ENCODE data around the gene PNCK. TPM values are rescaled to one million over a fixed set of nuclear protein-coding genes. Genes with fewer than 3 reads are reported as not detected.

The PNCK gene
- total and polyA plus RNA-seq, 2 of the 13 experiments (the other 11 are each of a cell fraction or from before 2014, with no cell fraction given), result 33.1 TPM; not detected in 1

GRCh38 chrX:153646620-153647373, 26.8 kb downstream of the PNCK start, which contains the start of gene DUSP9 (continued):
- TF ChIP-seq PBX3 (CRISPR knock-in tag; IDR thresholded peaks at IDR 0.05; ENCODE audit: borderline replicate concordance) (no peak), ZFX (CRISPR knock-in tag; IDR thresholded peaks at IDR 0.05; ENCODE audit: low read depth) (no peak), GTF2F1 (IDR thresholded peaks at IDR 0.05; ENCODE audit: low read length) (no peak), ZNF737 (CRISPR knock-in tag; IDR thresholded peaks at IDR 0.05; ENCODE audit: borderline replicate concordance) (no peak), ZNF354B (CRISPR knock-in tag; IDR thresholded peaks at IDR 0.05) (no peak), HNRNPH1 (optimal IDR thresholded peaks at IDR 0.05; ENCODE audit: low read depth, low read length) (no peak), ZNF496 (CRISPR knock-in tag; IDR thresholded peaks at IDR 0.05; ENCODE audit: insufficient replicate concordance) (no peak), NPAS2 (CRISPR knock-in tag; IDR thresholded peaks at IDR 0.05; ENCODE audit: borderline replicate concordance) (no peak), MLX (CRISPR knock-in tag; IDR thresholded peaks at IDR 0.05) (no peak), ZNF280D (CRISPR knock-in tag; IDR thresholded peaks at IDR 0.05) (no peak), ZNF3 (CRISPR knock-in tag; IDR thresholded peaks at IDR 0.05) (no peak), ZNF530 (CRISPR knock-in tag; IDR thresholded peaks at IDR 0.05; ENCODE audit: low read depth) (no peak), ZNF652 (CRISPR knock-in tag; IDR thresholded peaks at IDR 0.05; ENCODE audit: borderline replicate concordance, low read depth) (no peak), ZNF549 (CRISPR knock-in tag; IDR thresholded peaks at IDR 0.05) (no peak), DRAP1 (CRISPR knock-in tag; IDR thresholded peaks at IDR 0.05) (no peak; the same call in 1 of the 2 replicates), KMT2B (CRISPR knock-in tag; IDR thresholded peaks at IDR 0.05) (no peak), RNF219 (CRISPR knock-in tag; IDR thresholded peaks at IDR 0.05) (no peak), ZNF740 (CRISPR knock-in tag; IDR thresholded peaks at IDR 0.05) (no peak), NFATC3 (CRISPR knock-in tag; IDR thresholded peaks at IDR 0.05) (no peak), SIN3B (IDR thresholded peaks at IDR 0.05; ENCODE audit: low read length) (no peak)

Data from HepG2 (cell line).